GM15510 (cell line): ENCODE results near the gene CYB561D2.

Source experiments
- POLR2A ChIP-seq: IDR thresholded peaks from 3 replicates; pipeline ENCODE4 v1.6.1; 2011; ENCODE audit warnings: borderline replicate concordance; ENCODE audit not compliant: insufficient read length; ENCODE audit errors: extremely low read depth

CYB561D2 gene

GRCh38 chr3:50350527-50351322, at the start of gene CYB561D2, which contains the start of gene NPRL2:
TSS of gene CYB561D2 (plus strand) at chr3:50350862. CDS start at chr3:50351434, 572 bp downstream.
TSS of gene NPRL2 (minus strand) at chr3:50350775. CDS start at chr3:50350652, 123 bp downstream.
- TF ChIP-seq POLR2A, result peak; percentile 95

GRCh38 chr3:50302095-50303012, 48.3 kb upstream of the CYB561D2 start:
- TF ChIP-seq POLR2A, result no peak

GRCh38 chr3:50303013-50303815, 47.4 kb upstream of the CYB561D2 start, which contains the start of gene HYAL1:
TSS of gene HYAL1 (minus strand) at chr3:50303574. CDS start at chr3:50302956, 618 bp downstream.
- no peak for TF ChIP-seq POLR2A

- TF ChIP-seq POLR2A, result no peak
Measured at GRCh38 chr3:50304601-50305000, 46.1 kb upstream of the CYB561D2 start.

- TF ChIP-seq POLR2A, result no peak
Measured at GRCh38 chr3:50314342-50314741, 36.3 kb upstream of the CYB561D2 start.

- TF ChIP-seq POLR2A, result no peak
Measured at GRCh38 chr3:50314816-50315215, 35.8 kb upstream of the CYB561D2 start.

- no peak for TF ChIP-seq POLR2A
Measured at GRCh38 chr3:50316657-50317242, 33.9 kb upstream of the CYB561D2 start.

- no peak for TF ChIP-seq POLR2A
Measured at GRCh38 chr3:50317300-50317699, 33.4 kb upstream of the CYB561D2 start.

- TF ChIP-seq POLR2A, result no peak
Measured at GRCh38 chr3:50318163-50318562, 32.5 kb upstream of the CYB561D2 start.

- TF ChIP-seq POLR2A, result no peak
Measured at GRCh38 chr3:50318615-50319014, 32.0 kb upstream of the CYB561D2 start.

GRCh38 chr3:50319181-50319893, 31.3 kb upstream of the CYB561D2 start:
- no peak for TF ChIP-seq POLR2A

GRCh38 chr3:50319894-50320625, 30.6 kb upstream of the CYB561D2 start:
- TF ChIP-seq POLR2A, result no peak

GRCh38 chr3:50320853-50321335, 29.8 kb upstream of the CYB561D2 start:
- TF ChIP-seq POLR2A, result no peak
